ENCODE measurements around the gene HIPK1.

Gene HIPK1

GRCh38 chr1:113928187-113928930 is 765 bp upstream of the HIPK1 start:
- H3K4me1 ChIP-seq (ENCODE audit: insufficient read depth, insufficient read length) = no peaks in the 10 kb centered on the region
- DNase-seq (ENCODE audit: low read depth, low spot score) = no peak
- no peaks in the 10 kb centered on the region for H3K36me3 ChIP-seq (ENCODE audit: insufficient read depth, insufficient read length, low read length)
- TF ChIP-seq SUZ12 (IDR thresholded peaks at IDR 0.05; ENCODE audit: extremely low read depth, insufficient read depth, insufficient read length) (no peak), ZNF274 (IDR thresholded peaks at IDR 0.05; ENCODE audit: low read depth, low read length) (no peak), YY1 (IDR thresholded peaks at IDR 0.05; ENCODE audit: insufficient read depth, insufficient read length) (no peak)
- peak overlapping the region; percentile 84 for H3K9ac ChIP-seq (ENCODE audit: insufficient read length, low read depth)
- no peaks in the 10 kb centered on the region for H3K9me3 ChIP-seq (ENCODE audit: insufficient read depth, low read length)
- H3K27me3 ChIP-seq (ENCODE audit: insufficient read depth, insufficient read length) = no peaks in the 10 kb centered on the region
- peak overlapping the region; percentile 84 for H3K4me3 ChIP-seq (ENCODE audit: insufficient read length, low read depth)

- H3K9me3 ChIP-seq (ENCODE audit: insufficient read depth, low read length) = no peaks in the 10 kb centered on the region
- H3K27me3 ChIP-seq (ENCODE audit: insufficient read depth, insufficient read length) = no peaks in the 10 kb centered on the region
- H3K36me3 ChIP-seq (ENCODE audit: insufficient read depth, insufficient read length, low read length) = no peaks in the 10 kb centered on the region
- peak overlapping the region; percentile 94 for H3K9ac ChIP-seq (ENCODE audit: insufficient read length, low read depth)
- H3K4me1 ChIP-seq (ENCODE audit: insufficient read depth, insufficient read length) = no peaks in the 10 kb centered on the region
- TF ChIP-seq YY1 (IDR thresholded peaks at IDR 0.05; ENCODE audit: insufficient read depth, insufficient read length) (no peak), ZNF274 (IDR thresholded peaks at IDR 0.05; ENCODE audit: low read depth, low read length) (no peak), SUZ12 (IDR thresholded peaks at IDR 0.05; ENCODE audit: extremely low read depth, insufficient read depth, insufficient read length) (no peak)
- peak overlapping the region; percentile 96 for H3K4me3 ChIP-seq (ENCODE audit: insufficient read length, low read depth)
- no peak for DNase-seq (ENCODE audit: low read depth, low spot score)
Observed at GRCh38 chr1:113929750-113930498, 800 bp downstream of the HIPK1 start.

GRCh38 chr1:113930499-113931161 is 1.5 kb downstream of the HIPK1 start:
- no peak for TF ChIP-seq ZNF274 (IDR thresholded peaks at IDR 0.05; ENCODE audit: low read depth, low read length)
- no peak for TF ChIP-seq YY1 (IDR thresholded peaks at IDR 0.05; ENCODE audit: insufficient read depth, insufficient read length)
- TF ChIP-seq SUZ12 (IDR thresholded peaks at IDR 0.05; ENCODE audit: extremely low read depth, insufficient read depth, insufficient read length) = no peak
- Histone ChIP-seq H3K4me3 (ENCODE audit: insufficient read length, low read depth) (peak overlapping the region; percentile 96), H3K9me3 (ENCODE audit: insufficient read depth, low read length) (no peaks in the 10 kb centered on the region), H3K27me3 (ENCODE audit: insufficient read depth, insufficient read length) (no peaks in the 10 kb centered on the region), H3K9ac (ENCODE audit: insufficient read length, low read depth) (peak overlapping the region; percentile 94), H3K36me3 (ENCODE audit: insufficient read depth, insufficient read length, low read length) (no peaks in the 10 kb centered on the region), H3K4me1 (ENCODE audit: insufficient read depth, insufficient read length) (no peaks in the 10 kb centered on the region)
- no peak for DNase-seq (ENCODE audit: low read depth, low spot score)

GRCh38 chr1:113931451-113931851 is 2.3 kb downstream of the HIPK1 start:
- H3K36me3 ChIP-seq (ENCODE audit: insufficient read depth, insufficient read length, low read length) = no peaks in the 10 kb centered on the region
- no peak for DNase-seq (ENCODE audit: low read depth, low spot score)
- H3K4me3 ChIP-seq (ENCODE audit: insufficient read length, low read depth) = no peak overlapping the region
- TF ChIP-seq YY1 (IDR thresholded peaks at IDR 0.05; ENCODE audit: insufficient read depth, insufficient read length) (no peak), SUZ12 (IDR thresholded peaks at IDR 0.05; ENCODE audit: extremely low read depth, insufficient read depth, insufficient read length) (no peak), ZNF274 (IDR thresholded peaks at IDR 0.05; ENCODE audit: low read depth, low read length) (no peak)
- H3K9ac ChIP-seq (ENCODE audit: insufficient read length, low read depth) = no peak overlapping the region
- H3K4me1 ChIP-seq (ENCODE audit: insufficient read depth, insufficient read length) = no peaks in the 10 kb centered on the region
- H3K27me3 ChIP-seq (ENCODE audit: insufficient read depth, insufficient read length) = no peaks in the 10 kb centered on the region
- no peaks in the 10 kb centered on the region for H3K9me3 ChIP-seq (ENCODE audit: insufficient read depth, low read length)

GRCh38 chr1:113934006-113934405 is 4.9 kb downstream of the HIPK1 start:
- Histone ChIP-seq H3K4me3 (ENCODE audit: insufficient read length, low read depth) (no peak overlapping the region), H3K27me3 (ENCODE audit: insufficient read depth, insufficient read length) (no peaks in the 10 kb centered on the region), H3K4me1 (ENCODE audit: insufficient read depth, insufficient read length) (no peaks in the 10 kb centered on the region), H3K9me3 (ENCODE audit: insufficient read depth, low read length) (no peaks in the 10 kb centered on the region), H3K9ac (ENCODE audit: insufficient read length, low read depth) (no peak overlapping the region), H3K36me3 (ENCODE audit: insufficient read depth, insufficient read length, low read length) (no peaks in the 10 kb centered on the region)
- DNase-seq (ENCODE audit: low read depth, low spot score) = no peak
- TF ChIP-seq ZNF274 (IDR thresholded peaks at IDR 0.05; ENCODE audit: low read depth, low read length) = no peak
- TF ChIP-seq SUZ12 (IDR thresholded peaks at IDR 0.05; ENCODE audit: extremely low read depth, insufficient read depth, insufficient read length) = no peak
- TF ChIP-seq YY1 (IDR thresholded peaks at IDR 0.05; ENCODE audit: insufficient read depth, insufficient read length) = no peak

- no peaks in the 10 kb centered on the region for H3K4me1 ChIP-seq (ENCODE audit: insufficient read depth, insufficient read length)
- no peaks in the 10 kb centered on the region for H3K27me3 ChIP-seq (ENCODE audit: insufficient read depth, insufficient read length)
- TF ChIP-seq SUZ12 (IDR thresholded peaks at IDR 0.05; ENCODE audit: extremely low read depth, insufficient read depth, insufficient read length) = no peak
- no peak for TF ChIP-seq YY1 (IDR thresholded peaks at IDR 0.05; ENCODE audit: insufficient read depth, insufficient read length)
- no peak for TF ChIP-seq ZNF274 (IDR thresholded peaks at IDR 0.05; ENCODE audit: low read depth, low read length)
- H3K9me3 ChIP-seq (ENCODE audit: insufficient read depth, low read length) = no peaks in the 10 kb centered on the region
- DNase-seq (ENCODE audit: low read depth, low spot score) = no peak
- no peak overlapping the region for H3K9ac ChIP-seq (ENCODE audit: insufficient read length, low read depth)
- no peak overlapping the region for H3K4me3 ChIP-seq (ENCODE audit: insufficient read length, low read depth)
- H3K36me3 ChIP-seq (ENCODE audit: insufficient read depth, insufficient read length, low read length) = no peaks in the 10 kb centered on the region
Observed at GRCh38 chr1:113934511-113935055, 5.5 kb downstream of the HIPK1 start.
